Activated naive CD8-positive, alpha-beta T cell treated with anti-CD3 and anti-CD28 coated beads for 36 hours (primary cell): ENCODE data around the gene PLCL1. TPM values are rescaled to one million over a fixed set of nuclear protein-coding genes. Genes with fewer than 3 reads are reported as not detected.
"Not testable (repeated sequence)": the region's sequence is repeated elsewhere in the genome, so short reads cannot be mapped to it uniquely, and the experiment has no call there.

Experiments
- DNase-seq: peaks from one replicate; pipeline ENCODE4 v3.0.0; 2021
- H3K27ac Mint-ChIP-seq: one replicate; pipeline ENCODE4 v1.8.0; 2022; ENCODE audit warnings: mild to moderate bottlenecking, moderate library complexity, mixed read lengths
- H3K27me3 Mint-ChIP-seq: one replicate; pipeline ENCODE4 v1.8.0; 2022; ENCODE audit warnings: mild to moderate bottlenecking, mixed read lengths
- H3K36me3 Mint-ChIP-seq: one replicate; pipeline ENCODE4 v1.8.0; 2021; ENCODE audit warnings: mild to moderate bottlenecking, mixed read lengths
- H3K4me1 Mint-ChIP-seq: one replicate; pipeline ENCODE4 v1.8.0; 2021; ENCODE audit warnings: mixed read lengths
- H3K4me3 Mint-ChIP-seq: one replicate; pipeline ENCODE4 v1.8.0; 2022; ENCODE audit warnings: mild to moderate bottlenecking, moderate library complexity, mixed read lengths
- H3K9me3 Mint-ChIP-seq: one replicate; pipeline ENCODE4 v1.8.0; 2022; ENCODE audit warnings: mixed read lengths
- total RNA-seq, 2 experiments: library from RNA; stranded (reverse); gene quantifications; one replicate each; pipeline ENCODE4 v1.2.3, GENCODE V29; 2021

Gene PLCL1
- total RNA-seq, 2 experiments from 2014 or later = 0.22 to 0.23 TPM

DNA sequence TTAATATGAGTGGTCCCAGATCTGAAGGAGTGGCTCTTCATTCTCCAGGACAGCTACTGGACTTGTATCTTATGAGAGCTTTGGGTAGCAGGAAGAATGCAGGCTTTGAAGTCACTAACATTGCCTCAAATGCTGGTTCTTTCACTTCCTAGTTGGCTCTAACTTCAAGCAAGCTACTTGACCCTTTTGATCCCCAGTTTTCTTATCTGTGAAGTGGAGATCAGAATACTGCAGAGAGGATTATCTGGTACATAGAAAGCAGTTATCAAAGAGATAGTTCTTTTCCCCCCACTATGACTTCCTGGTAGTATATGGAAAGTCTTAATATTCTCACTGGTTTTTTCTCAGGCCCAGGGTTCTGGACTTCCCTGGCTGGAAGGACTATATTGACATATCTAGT lies 3.4 kb upstream of the PLCL1 start:
- Mint-ChIP-seq H3K4me3 (no peak overlapping the region), H3K36me3 (no peaks in the 10 kb centered on the region), H3K9me3 (no peaks in the 10 kb centered on the region), H3K27me3 (peaks cover 5% of the 10 kb centered on the region), H3K4me1 (peaks cover 17% of the 10 kb centered on the region), H3K27ac (no peak overlapping the region)
- DNase-seq = no peak

GRCh38 chr2:197803033-197803444 lies 1.4 kb upstream of the PLCL1 start:
- Mint-ChIP-seq H3K36me3 (no peaks in the 10 kb centered on the region), H3K4me1 (peaks cover 29% of the 10 kb centered on the region), H3K4me3 (peak overlapping the region; percentile 34), H3K27ac (no peak overlapping the region), H3K9me3 (no peaks in the 10 kb centered on the region), H3K27me3 (peaks cover 5% of the 10 kb centered on the region)
- DNase-seq = no peak

DNA sequence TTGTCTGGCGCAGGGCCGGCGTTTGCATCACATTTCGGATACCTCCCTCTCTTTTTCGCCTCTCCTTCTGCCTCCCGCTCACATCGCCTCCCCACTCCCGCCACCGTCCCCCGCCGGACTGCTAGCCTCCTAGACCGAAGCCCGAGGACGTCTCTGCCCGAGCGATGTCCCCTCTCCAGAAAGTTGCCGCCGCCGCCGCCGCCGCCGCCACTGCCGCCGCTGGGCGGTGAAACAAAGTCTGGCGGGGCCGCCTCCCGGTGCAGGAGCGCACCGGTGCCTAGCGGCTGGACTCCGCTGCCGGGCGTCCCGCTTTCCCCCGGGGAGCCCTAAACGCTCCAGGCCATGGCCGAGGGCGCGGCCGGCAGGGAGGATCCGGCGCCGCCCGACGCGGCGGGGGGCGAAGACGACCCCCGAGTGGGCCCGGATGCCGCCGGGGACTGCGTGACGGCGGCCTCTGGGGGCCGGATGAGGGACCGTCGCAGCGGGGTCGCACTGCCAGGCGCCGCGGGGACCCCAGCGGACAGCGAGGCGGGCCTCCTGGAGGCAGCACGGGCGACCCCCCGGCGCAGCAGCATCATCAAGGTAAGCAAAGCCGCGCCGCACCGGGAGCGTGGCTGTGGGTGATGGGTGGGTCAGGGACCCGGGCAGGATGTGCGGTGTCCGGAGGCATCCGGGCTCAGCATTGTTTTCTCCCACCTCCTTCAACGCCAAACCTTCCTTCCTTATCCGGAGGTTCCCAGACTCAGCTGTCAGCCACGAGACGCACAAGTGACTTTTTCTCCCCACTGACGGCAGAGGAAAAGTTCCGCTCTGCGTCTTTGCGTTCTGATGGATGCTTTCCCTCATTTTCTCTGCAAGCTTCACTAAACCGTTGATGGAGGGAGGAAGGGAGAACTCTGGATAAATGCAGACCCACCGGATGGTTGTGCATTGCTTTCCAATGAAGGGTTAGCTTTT lies 643 bp downstream of the PLCL1 start:
- Mint-ChIP-seq H3K4me3 (peak overlapping the region; percentile 92), H3K36me3 (no peaks in the 10 kb centered on the region), H3K27me3 (no peaks in the 10 kb centered on the region), H3K27ac (no peak overlapping the region), H3K4me1 (peaks cover 41% of the 10 kb centered on the region), H3K9me3 (no peaks in the 10 kb centered on the region)
- peak; percentile 48 for DNase-seq

GRCh38 chr2:197805715-197806633 lies 1.6 kb downstream of the PLCL1 start:
- no peaks in the 10 kb centered on the region for H3K27me3 Mint-ChIP-seq
- no peaks in the 10 kb centered on the region for H3K36me3 Mint-ChIP-seq
- no peak overlapping the region for H3K27ac Mint-ChIP-seq
- DNase-seq = no peak
- H3K4me3 Mint-ChIP-seq = peak overlapping the region; percentile 78
- peaks cover 41% of the 10 kb centered on the region for H3K4me1 Mint-ChIP-seq
- no peaks in the 10 kb centered on the region for H3K9me3 Mint-ChIP-seq

- no peak for DNase-seq
- Mint-ChIP-seq H3K4me1 (peaks cover 35% of the 10 kb centered on the region), H3K27me3 (no peaks in the 10 kb centered on the region), H3K4me3 (no peak overlapping the region), H3K27ac (no peak overlapping the region), H3K36me3 (no peaks in the 10 kb centered on the region), H3K9me3 (no peaks in the 10 kb centered on the region)
Measured at GRCh38 chr2:197809064-197809463, 4.7 kb downstream of the PLCL1 start.

DNA sequence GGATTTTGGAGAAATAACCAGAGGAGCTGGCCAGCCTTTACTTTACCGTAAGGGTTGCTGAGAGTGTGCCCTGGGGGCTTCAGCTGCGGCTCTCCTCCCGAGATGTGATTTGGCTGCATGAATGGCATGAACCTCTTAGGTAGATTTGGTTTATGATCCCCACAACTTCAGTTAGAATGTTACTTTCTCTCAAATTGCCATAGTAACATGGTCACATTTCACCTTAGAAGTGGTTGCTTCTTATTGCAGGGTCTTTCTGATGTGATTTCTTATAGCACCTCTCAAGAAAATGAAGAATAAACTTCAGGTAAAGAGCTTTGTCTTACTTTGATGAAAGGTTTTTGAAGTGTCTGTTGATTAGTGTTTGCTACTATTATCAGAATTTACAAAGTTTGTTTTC lies 5.6 kb downstream of the PLCL1 start:
- Mint-ChIP-seq H3K27me3 (no peaks in the 10 kb centered on the region), H3K9me3 (no peaks in the 10 kb centered on the region), H3K4me1 (peaks cover 39% of the 10 kb centered on the region), H3K27ac (no peak overlapping the region), H3K36me3 (no peaks in the 10 kb centered on the region), H3K4me3 (no peak overlapping the region)
- DNase-seq = no peak

DNA sequence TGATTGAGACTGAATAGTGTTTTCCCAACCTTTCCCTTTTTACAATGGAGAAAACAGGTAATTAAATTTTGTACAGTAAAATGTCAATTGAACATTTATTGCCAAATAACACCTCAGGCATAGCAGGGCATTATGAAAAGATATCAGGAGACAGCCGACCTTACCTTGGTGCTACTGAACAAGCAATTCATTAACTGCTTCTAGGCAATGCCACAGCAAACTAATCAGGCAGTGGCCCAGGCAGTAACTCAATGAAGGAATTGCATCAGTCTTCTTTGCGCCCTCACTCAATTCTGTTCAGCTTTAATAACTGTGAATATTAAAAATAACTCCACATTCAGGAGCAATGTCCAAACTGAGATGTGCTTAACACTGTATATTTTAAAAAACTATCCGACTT lies 6.1 kb downstream of the PLCL1 start:
- Mint-ChIP-seq H3K36me3 (no peaks in the 10 kb centered on the region), H3K4me3 (no peak overlapping the region), H3K27me3 (peaks cover 2% of the 10 kb centered on the region), H3K9me3 (no peaks in the 10 kb centered on the region), H3K27ac (no peak overlapping the region), H3K4me1 (peaks cover 37% of the 10 kb centered on the region)
- DNase-seq = no peak

DNA sequence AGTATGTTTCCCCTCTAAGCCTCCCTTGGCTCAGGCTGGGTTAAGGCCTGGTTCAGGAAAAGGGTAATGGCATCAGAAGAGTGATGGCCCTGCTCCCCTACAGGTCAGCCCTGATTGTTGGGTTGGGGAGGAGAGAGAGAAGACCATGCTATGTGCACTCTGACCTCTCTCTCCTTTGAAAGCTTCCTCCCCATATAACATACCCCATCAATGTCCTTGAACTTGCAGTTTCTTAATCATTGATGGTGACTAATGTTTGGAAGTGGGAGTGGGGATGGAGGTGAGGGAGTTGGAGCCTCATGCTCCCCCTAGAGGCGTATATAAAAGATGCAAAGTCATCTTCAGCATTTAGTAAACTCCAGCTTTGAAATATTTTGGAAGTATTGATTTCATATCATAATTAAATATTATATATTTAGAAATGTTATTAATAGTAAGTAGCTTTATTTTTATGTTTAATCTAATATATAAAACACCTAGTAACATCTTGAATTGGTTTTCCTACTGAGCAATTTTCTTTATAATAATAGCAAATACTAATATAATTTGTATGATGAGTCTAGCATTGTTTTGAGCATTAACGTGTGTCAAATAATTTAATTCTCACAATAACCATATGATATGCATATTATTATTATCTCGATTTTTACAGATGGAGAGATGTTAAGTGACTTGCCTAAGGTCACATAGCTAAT lies 8.8 kb downstream of the PLCL1 start:
- Mint-ChIP-seq H3K27ac (no peak overlapping the region), H3K4me1 (peaks cover 19% of the 10 kb centered on the region), H3K27me3 (peaks cover 3% of the 10 kb centered on the region), H3K4me3 (no peak overlapping the region), H3K9me3 (no peaks in the 10 kb centered on the region), H3K36me3 (no peaks in the 10 kb centered on the region)
- no peak for DNase-seq

DNA sequence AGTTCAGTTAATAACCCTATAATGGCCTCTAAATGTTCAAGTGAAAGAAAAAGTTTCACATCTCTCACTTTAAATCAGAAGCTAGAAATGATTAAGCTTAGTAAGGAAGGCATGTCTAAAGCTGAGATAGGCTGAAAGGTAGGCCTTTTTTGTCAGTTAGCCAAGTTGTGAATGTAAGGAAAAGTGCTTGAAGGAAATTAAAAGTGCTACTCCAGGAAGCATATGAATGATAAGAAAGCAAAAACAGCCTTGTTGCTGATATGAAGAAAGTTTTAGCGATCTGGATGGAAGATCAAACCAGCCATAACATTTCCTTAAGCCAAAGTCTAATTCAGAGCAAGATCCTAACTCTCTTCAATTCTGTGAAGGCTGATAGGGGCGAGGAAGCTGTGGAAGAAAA lies 10.1 kb downstream of the PLCL1 start:
- H3K27ac Mint-ChIP-seq = no peak overlapping the region
- H3K4me3 Mint-ChIP-seq = no peak overlapping the region
- H3K4me1 Mint-ChIP-seq = peaks cover 10% of the 10 kb centered on the region
- H3K36me3 Mint-ChIP-seq = no peaks in the 10 kb centered on the region
- H3K27me3 Mint-ChIP-seq = peaks cover 3% of the 10 kb centered on the region
- DNase-seq = no peak
- H3K9me3 Mint-ChIP-seq = no peaks in the 10 kb centered on the region

GRCh38 chr2:197821550-197822289 lies 17.3 kb downstream of the PLCL1 start:
- no peak for DNase-seq
- Mint-ChIP-seq H3K27me3 (no peaks in the 10 kb centered on the region), H3K9me3 (no peaks in the 10 kb centered on the region), H3K4me3 (no peak overlapping the region), H3K4me1 (no peaks in the 10 kb centered on the region), H3K27ac (no peak overlapping the region), H3K36me3 (no peaks in the 10 kb centered on the region)

DNA sequence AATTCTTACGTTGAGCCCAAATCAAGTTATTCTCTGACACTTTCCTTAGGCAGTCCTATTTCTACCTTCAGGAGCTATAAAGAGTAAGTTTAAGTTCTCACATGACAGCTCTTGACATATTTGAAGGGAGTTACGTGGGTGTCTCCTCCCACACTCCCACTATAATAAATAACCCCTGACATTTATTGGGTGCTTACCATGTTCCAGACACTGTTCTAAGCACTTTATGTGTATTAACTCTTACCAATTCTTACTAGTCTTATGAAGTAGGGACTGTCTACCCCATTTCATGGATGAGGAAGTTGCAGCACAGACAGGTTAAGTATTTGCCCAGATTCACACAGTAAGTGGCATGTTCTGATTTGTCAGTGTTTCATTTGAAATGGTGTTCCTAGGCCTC lies 17.9 kb downstream of the PLCL1 start:
- Mint-ChIP-seq H3K4me1 (no peaks in the 10 kb centered on the region), H3K27ac (no peak overlapping the region), H3K36me3 (no peaks in the 10 kb centered on the region), H3K4me3 (no peak overlapping the region), H3K27me3 (no peaks in the 10 kb centered on the region), H3K9me3 (no peaks in the 10 kb centered on the region)
- no peak for DNase-seq

DNA sequence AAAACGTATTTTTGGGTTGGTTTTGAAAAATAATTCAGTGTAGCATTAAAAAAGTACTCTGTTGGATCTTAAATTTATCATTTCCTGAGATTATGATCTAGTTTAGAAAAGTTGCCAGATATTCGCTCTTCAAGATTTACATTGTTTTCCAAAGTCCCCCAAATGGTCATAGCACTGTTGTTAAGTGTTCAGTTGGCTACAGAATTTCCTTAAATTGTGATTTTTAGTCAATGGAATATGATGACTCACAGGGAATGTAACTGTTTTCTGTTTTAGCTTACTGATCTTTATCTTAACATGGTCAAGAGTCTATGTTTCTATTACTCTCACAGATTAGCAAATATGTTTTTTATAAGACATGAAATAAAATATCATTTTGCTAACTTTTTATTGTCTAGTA lies 23.2 kb downstream of the PLCL1 start:
- Mint-ChIP-seq H3K27me3 (no peaks in the 10 kb centered on the region), H3K9me3 (peaks cover 10% of the 10 kb centered on the region), H3K4me3 (no peak overlapping the region), H3K36me3 (peaks cover 3% of the 10 kb centered on the region), H3K4me1 (no peaks in the 10 kb centered on the region), H3K27ac (no peak overlapping the region)
- no peak for DNase-seq

GRCh38 chr2:197828464-197829135 lies 24.2 kb downstream of the PLCL1 start:
- H3K27me3 Mint-ChIP-seq = no peaks in the 10 kb centered on the region
- H3K27ac Mint-ChIP-seq = no peak overlapping the region
- peaks cover 12% of the 10 kb centered on the region for H3K9me3 Mint-ChIP-seq
- peaks cover 3% of the 10 kb centered on the region for H3K36me3 Mint-ChIP-seq
- H3K4me1 Mint-ChIP-seq = no peaks in the 10 kb centered on the region
- no peak overlapping the region for H3K4me3 Mint-ChIP-seq
- no peak for DNase-seq

DNA sequence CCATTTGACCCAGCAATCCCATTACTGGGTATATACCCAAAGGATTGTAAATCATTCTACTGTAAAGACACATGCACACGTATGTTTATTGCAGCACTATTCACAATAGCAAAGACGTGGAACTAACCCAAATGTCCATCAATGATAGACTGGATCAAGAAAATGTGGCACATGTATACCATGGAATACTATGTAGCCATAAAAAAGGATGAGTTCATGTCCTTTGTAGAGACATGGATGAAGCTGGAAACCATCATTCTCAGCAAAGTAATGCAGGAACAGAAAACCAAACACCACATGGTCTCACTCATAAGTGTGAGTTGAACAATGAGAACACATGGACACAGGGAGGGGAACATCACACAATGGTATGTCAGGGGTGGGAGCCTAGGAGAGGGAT lies 30.4 kb downstream of the PLCL1 start:
- H3K27ac Mint-ChIP-seq, H3K36me3 Mint-ChIP-seq, H3K4me3 Mint-ChIP-seq, DNase-seq, H3K27me3 Mint-ChIP-seq: not testable (repeated sequence)
- peaks cover 18% of the 10 kb centered on the region for H3K9me3 Mint-ChIP-seq
- H3K4me1 Mint-ChIP-seq = peaks cover 25% of the 10 kb centered on the region
